Breast epithelium (tissue), 3 donors: ENCODE measurements around the gene CFAP20.
"Not testable (repeated sequence)": the region's sequence is repeated elsewhere in the genome, so short reads cannot be mapped to it uniquely, and the experiment has no call there.

Source experiments
- POLR2A ChIP-seq: fragments of 450-650 bp; IDR thresholded peaks from one replicate; pipeline ENCODE4 v1.6.1; 2016; ENCODE audit warnings: antibody characterized with exemption, mild to moderate bottlenecking, moderate library complexity
- TF ChIP-seq, protein P1 (sequence below), 3 donors: fragments of 450-650 bp; IDR thresholded peaks; one replicate each; pipeline ENCODE4 v1.5.1; 2016 to 2017; ENCODE audit warnings: antibody characterized with exemption in 3 of 3, mild to moderate bottlenecking in 3 of 3, moderate library complexity in 3 of 3

DNA sequence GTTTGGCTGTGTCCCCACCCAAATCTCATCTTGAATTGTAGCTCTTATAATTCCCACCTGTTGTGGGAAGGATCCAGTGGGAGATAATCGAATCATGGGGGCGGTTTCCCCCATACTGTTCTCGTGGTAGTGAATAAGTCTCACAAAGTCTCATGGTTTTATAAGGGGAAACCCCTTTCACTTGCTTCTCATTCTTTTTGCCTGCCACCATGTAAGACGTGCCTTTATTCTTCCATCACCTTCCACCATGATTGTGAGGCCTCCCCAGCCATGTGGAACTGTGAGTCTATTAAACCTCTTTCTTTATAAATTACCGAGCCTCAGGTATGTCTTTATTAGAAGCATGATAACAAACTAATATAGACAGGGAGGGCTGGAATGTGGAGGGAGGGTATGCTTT is 57.0 kb downstream of the CFAP20 start:
- TF ChIP-seq, protein P1, sequence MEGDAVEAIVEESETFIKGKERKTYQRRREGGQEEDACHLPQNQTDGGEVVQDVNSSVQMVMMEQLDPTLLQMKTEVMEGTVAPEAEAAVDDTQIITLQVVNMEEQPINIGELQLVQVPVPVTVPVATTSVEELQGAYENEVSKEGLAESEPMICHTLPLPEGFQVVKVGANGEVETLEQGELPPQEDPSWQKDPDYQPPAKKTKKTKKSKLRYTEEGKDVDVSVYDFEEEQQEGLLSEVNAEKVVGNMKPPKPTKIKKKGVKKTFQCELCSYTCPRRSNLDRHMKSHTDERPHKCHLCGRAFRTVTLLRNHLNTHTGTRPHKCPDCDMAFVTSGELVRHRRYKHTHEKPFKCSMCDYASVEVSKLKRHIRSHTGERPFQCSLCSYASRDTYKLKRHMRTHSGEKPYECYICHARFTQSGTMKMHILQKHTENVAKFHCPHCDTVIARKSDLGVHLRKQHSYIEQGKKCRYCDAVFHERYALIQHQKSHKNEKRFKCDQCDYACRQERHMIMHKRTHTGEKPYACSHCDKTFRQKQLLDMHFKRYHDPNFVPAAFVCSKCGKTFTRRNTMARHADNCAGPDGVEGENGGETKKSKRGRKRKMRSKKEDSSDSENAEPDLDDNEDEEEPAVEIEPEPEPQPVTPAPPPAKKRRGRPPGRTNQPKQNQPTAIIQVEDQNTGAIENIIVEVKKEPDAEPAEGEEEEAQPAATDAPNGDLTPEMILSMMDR (IDR thresholded peaks at IDR 0.05) = not testable (repeated sequence)
- not testable (repeated sequence) for TF ChIP-seq POLR2A
